Neural cell (in vitro differentiated cells): Measurements from ENCODE around the gene DNM3. TPM values are rescaled to one million over a fixed set of nuclear protein-coding genes. Genes with fewer than 3 reads are reported as not detected.

Source experiments
- H2AFZ ChIP-seq: fragments of 200-600, 300-800 bp; sonication (generic), shearing (Covaris generic); 2 replicates; pipeline ENCODE4 v1.6.0; 2014; ENCODE audit warnings: low read depth, mild to moderate bottlenecking, antibody characterized with exemption, low read length, moderate library complexity
- H3F3A ChIP-seq: fragments of 200-600 bp; shearing (Covaris generic); 2 replicates; pipeline ENCODE4 v1.6.1; 2016; ENCODE audit warnings: mild to moderate bottlenecking, moderate library complexity, mixed read lengths, antibody characterized with exemption, low read length; ENCODE audit not compliant: insufficient read depth, poor library complexity, severe bottlenecking
- H3K27ac ChIP-seq: fragments of 200-600, 300-800 bp; sonication (generic), shearing (Covaris generic); 2 replicates; pipeline ENCODE4 v1.5.1; 2014; ENCODE audit warnings: mild to moderate bottlenecking, low read length, moderate library complexity
- H3K27me3 ChIP-seq: fragments of 300-800, 200-600 bp; sonication (generic), shearing (Covaris generic); 2 replicates; pipeline ENCODE4 v1.6.0; 2014; ENCODE audit warnings: mild to moderate bottlenecking, low read depth, low read length, moderate library complexity; ENCODE audit not compliant: insufficient read depth
- H3K36me3 ChIP-seq: fragments of 300-800, 200-600 bp; sonication (generic), shearing (Covaris generic); 2 replicates; pipeline ENCODE4 v1.5.1; 2014; ENCODE audit warnings: mild to moderate bottlenecking, antibody characterized with exemption, low read length, moderate library complexity; ENCODE audit not compliant: insufficient read depth
- H3K4me2 ChIP-seq: fragments of 300-800, 200-600 bp; sonication (generic), shearing (Covaris generic); 2 replicates; pipeline ENCODE4 v1.6.0; 2014; ENCODE audit warnings: mild to moderate bottlenecking, low read length
- H3K4me3 ChIP-seq: fragments of 300-800, 200-600 bp; sonication (generic), shearing (Covaris generic); 2 replicates; pipeline ENCODE4 v1.5.1; 2014; ENCODE audit warnings: mild to moderate bottlenecking, low read length, moderate library complexity
- H3K79me2 ChIP-seq: fragments of 200-600 bp; shearing (Covaris generic); replicated peaks from 2 replicates; pipeline ENCODE4 v1.6.0; 2014; ENCODE audit warnings: mild to moderate bottlenecking, low read length, moderate library complexity; ENCODE audit not compliant: insufficient read depth
- H3K9ac ChIP-seq: fragments of 300-800, 200-600 bp; sonication (generic), shearing (Covaris generic); 2 replicates; pipeline ENCODE4 v1.6.1; 2016; ENCODE audit warnings: mild to moderate bottlenecking, low read length, mixed read lengths
- H3K9me2 ChIP-seq: fragments of 200-600 bp; shearing (Covaris generic); 2 replicates; pipeline ENCODE4 v1.6.1; 2016; ENCODE audit warnings: mild to moderate bottlenecking, low read length, mixed read lengths; ENCODE audit not compliant: insufficient read depth
- H3K9me3 ChIP-seq: fragments of 200-600, 300-800 bp; sonication (generic), shearing (Covaris generic); 2 replicates; pipeline ENCODE4 v1.6.1; 2016; ENCODE audit warnings: mild to moderate bottlenecking, mixed run types, low read length, moderate library complexity, mixed read lengths
- H4K20me1 ChIP-seq: fragments of 200-600 bp; shearing (Covaris generic); 2 replicates; pipeline ENCODE4 v1.6.1; 2016; ENCODE audit warnings: mild to moderate bottlenecking, mixed run types; ENCODE audit not compliant: insufficient read depth
- EP300 ChIP-seq: fragments of 450-650 bp; conservative IDR thresholded peaks from 2 replicates; pipeline ENCODE4 v1.6.1; 2014; ENCODE audit warnings: antibody characterized with exemption, mild to moderate bottlenecking, moderate library complexity; ENCODE audit not compliant: poor library complexity, severe bottlenecking
- EZH2 ChIP-seq: fragments of 200-600, 300-800 bp; shearing (Covaris generic), sonication (generic); IDR thresholded peaks from 2 replicates; pipeline ENCODE4 v1.6.1; 2014; ENCODE audit warnings: antibody characterized with exemption, low read length, borderline replicate concordance, mild to moderate bottlenecking; ENCODE audit not compliant: insufficient read depth, poor library complexity, severe bottlenecking
- MXI1 ChIP-seq: fragments of 450-650 bp; conservative IDR thresholded peaks from 2 replicates; pipeline ENCODE4 v1.6.1; 2014; ENCODE audit warnings: antibody characterized with exemption, mild to moderate bottlenecking; ENCODE audit not compliant: poor library complexity, severe bottlenecking
- POLR2AphosphoS5 ChIP-seq: IDR thresholded peaks from 2 replicates; pipeline ENCODE4 v1.6.1; 2012
- RAD21 ChIP-seq: fragments of 450-650 bp; conservative IDR thresholded peaks from 2 replicates; pipeline ENCODE4 v1.6.1; 2014; ENCODE audit warnings: antibody characterized with exemption, mild to moderate bottlenecking, moderate library complexity
- SMC3 ChIP-seq: fragments of 450-650 bp; conservative IDR thresholded peaks from 2 replicates; pipeline ENCODE4 v1.6.1; 2014; ENCODE audit warnings: antibody characterized with exemption, mild to moderate bottlenecking, moderate library complexity; ENCODE audit not compliant: poor library complexity
- TAF1 ChIP-seq: IDR thresholded peaks from 2 replicates; pipeline ENCODE4 v1.6.1; 2012; ENCODE audit warnings: low read depth
- polyA plus RNA-seq: library from polyadenylated mRNA; depleted of rRNA; stranded (reverse); fragments of >200 nt; gene quantifications from 2 replicates; pipeline ENCODE4 v1.2.3, GENCODE V29; 2014
- TF ChIP-seq, protein P1 (sequence below): fragments of 450-650 bp; IDR thresholded peaks from 2 replicates; pipeline ENCODE4 v1.5.1; 2014; ENCODE audit warnings: antibody characterized with exemption, mild to moderate bottlenecking, moderate library complexity; ENCODE audit not compliant: poor library complexity, severe bottlenecking
- TF ChIP-seq, protein P2 (sequence below): IDR thresholded peaks from 2 replicates; pipeline ENCODE4 v1.6.1; 2012; ENCODE audit warnings: borderline replicate concordance

The DNM3 gene
- polyA plus RNA-seq, 1 donor from 2014 or later, result 37.1 TPM

DNA sequence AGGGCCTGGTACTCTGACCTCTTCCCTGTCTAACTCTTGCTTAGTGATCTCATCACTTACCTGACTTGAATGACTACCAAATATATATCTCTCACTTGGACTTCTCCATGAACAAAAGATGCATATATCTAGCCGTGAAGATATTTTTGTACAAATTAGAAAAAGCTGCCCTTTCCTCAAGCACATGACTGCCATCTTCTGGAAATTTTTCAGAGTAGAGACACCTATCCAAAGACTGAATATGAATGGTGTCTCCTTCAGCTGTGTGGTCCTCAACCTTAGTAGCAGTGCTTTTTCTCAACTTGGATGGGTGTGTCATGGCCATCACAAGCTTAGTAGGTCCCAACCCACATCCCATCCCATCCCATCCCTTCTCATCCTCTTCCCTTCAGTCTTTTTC lies 142.3 kb downstream of the DNM3 start:
- Histone ChIP-seq H3K9me2 (no peaks in the 10 kb centered on the region), H3K9me3 (no peaks in the 10 kb centered on the region), H3K36me3 (no peaks in the 10 kb centered on the region), H3K4me3 (no peak overlapping the region), H3F3A (no peaks in the 10 kb centered on the region), H2AFZ (no peak overlapping the region), H3K27ac (no peak overlapping the region), H3K9ac (no peak overlapping the region), H4K20me1 (no peaks in the 10 kb centered on the region), H3K79me2 (no peaks in the 10 kb centered on the region), H3K27me3 (no peaks in the 10 kb centered on the region), H3K4me2 (no peak overlapping the region)
- TF ChIP-seq, protein P1, sequence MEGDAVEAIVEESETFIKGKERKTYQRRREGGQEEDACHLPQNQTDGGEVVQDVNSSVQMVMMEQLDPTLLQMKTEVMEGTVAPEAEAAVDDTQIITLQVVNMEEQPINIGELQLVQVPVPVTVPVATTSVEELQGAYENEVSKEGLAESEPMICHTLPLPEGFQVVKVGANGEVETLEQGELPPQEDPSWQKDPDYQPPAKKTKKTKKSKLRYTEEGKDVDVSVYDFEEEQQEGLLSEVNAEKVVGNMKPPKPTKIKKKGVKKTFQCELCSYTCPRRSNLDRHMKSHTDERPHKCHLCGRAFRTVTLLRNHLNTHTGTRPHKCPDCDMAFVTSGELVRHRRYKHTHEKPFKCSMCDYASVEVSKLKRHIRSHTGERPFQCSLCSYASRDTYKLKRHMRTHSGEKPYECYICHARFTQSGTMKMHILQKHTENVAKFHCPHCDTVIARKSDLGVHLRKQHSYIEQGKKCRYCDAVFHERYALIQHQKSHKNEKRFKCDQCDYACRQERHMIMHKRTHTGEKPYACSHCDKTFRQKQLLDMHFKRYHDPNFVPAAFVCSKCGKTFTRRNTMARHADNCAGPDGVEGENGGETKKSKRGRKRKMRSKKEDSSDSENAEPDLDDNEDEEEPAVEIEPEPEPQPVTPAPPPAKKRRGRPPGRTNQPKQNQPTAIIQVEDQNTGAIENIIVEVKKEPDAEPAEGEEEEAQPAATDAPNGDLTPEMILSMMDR, result peak; percentile 30
- TF ChIP-seq RAD21 (peak; percentile 50), MXI1 (no peak), EP300 (no peak), TAF1 (no peak), SMC3 (peak; percentile 44)
- TF ChIP-seq, protein P2, sequence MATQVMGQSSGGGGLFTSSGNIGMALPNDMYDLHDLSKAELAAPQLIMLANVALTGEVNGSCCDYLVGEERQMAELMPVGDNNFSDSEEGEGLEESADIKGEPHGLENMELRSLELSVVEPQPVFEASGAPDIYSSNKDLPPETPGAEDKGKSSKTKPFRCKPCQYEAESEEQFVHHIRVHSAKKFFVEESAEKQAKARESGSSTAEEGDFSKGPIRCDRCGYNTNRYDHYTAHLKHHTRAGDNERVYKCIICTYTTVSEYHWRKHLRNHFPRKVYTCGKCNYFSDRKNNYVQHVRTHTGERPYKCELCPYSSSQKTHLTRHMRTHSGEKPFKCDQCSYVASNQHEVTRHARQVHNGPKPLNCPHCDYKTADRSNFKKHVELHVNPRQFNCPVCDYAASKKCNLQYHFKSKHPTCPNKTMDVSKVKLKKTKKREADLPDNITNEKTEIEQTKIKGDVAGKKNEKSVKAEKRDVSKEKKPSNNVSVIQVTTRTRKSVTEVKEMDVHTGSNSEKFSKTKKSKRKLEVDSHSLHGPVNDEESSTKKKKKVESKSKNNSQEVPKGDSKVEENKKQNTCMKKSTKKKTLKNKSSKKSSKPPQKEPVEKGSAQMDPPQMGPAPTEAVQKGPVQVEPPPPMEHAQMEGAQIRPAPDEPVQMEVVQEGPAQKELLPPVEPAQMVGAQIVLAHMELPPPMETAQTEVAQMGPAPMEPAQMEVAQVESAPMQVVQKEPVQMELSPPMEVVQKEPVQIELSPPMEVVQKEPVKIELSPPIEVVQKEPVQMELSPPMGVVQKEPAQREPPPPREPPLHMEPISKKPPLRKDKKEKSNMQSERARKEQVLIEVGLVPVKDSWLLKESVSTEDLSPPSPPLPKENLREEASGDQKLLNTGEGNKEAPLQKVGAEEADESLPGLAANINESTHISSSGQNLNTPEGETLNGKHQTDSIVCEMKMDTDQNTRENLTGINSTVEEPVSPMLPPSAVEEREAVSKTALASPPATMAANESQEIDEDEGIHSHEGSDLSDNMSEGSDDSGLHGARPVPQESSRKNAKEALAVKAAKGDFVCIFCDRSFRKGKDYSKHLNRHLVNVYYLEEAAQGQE, result no peak

DNA sequence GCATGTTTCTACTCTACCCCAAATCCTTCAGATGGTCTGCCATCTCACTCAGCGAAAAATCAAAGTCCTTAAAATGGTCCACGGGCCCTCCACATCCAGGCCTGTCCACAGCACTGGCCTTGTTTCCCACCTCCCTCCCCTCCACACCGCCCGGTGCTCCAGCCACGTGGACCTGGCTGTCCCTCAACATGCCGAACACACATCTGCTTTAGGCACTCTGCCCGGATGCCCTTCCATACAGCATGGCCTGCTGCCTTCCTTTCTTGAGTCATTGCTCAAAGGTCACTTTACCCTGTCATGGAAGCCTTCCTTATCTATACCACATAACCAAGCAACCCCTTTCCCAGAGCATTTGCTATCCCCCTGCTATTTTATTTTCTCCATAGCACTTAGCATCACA lies 143.0 kb downstream of the DNM3 start:
- Histone ChIP-seq H3K27ac (no peak overlapping the region), H3K27me3 (no peaks in the 10 kb centered on the region), H3K4me2 (no peak overlapping the region), H3K4me3 (no peak overlapping the region), H3K79me2 (no peaks in the 10 kb centered on the region), H4K20me1 (no peaks in the 10 kb centered on the region), H3F3A (no peaks in the 10 kb centered on the region), H3K9me2 (no peaks in the 10 kb centered on the region), H3K9ac (no peak overlapping the region), H2AFZ (no peak overlapping the region), H3K9me3 (no peaks in the 10 kb centered on the region), H3K36me3 (no peaks in the 10 kb centered on the region)
- TF ChIP-seq EZH2, result no peak
- TF ChIP-seq RAD21, result no peak
- TF ChIP-seq TAF1, result no peak
- TF ChIP-seq SMC3, result no peak
- no peak for TF ChIP-seq EP300
- no peak for TF ChIP-seq MXI1
- TF ChIP-seq, protein P1, result no peak
- TF ChIP-seq, protein P2, result no peak
- no peak for TF ChIP-seq POLR2AphosphoS5
